Activated naive CD8-positive, alpha-beta T cell treated with anti-CD3 and anti-CD28 coated beads, Interleukin-2, amount 50 U/mL, for 16 hours (primary cell): Measurements from ENCODE around the gene ART4.
A peak's percentile ranks its signal among the peaks of the same experiment; 100 is the strongest.

Source experiments
- DNase-seq: peaks from one replicate; pipeline ENCODE4 v3.0.0-alpha.2; 2020; ENCODE audit warnings: low read depth, low spot score

Gene ART4, protein sequence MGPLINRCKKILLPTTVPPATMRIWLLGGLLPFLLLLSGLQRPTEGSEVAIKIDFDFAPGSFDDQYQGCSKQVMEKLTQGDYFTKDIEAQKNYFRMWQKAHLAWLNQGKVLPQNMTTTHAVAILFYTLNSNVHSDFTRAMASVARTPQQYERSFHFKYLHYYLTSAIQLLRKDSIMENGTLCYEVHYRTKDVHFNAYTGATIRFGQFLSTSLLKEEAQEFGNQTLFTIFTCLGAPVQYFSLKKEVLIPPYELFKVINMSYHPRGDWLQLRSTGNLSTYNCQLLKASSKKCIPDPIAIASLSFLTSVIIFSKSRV

DNA sequence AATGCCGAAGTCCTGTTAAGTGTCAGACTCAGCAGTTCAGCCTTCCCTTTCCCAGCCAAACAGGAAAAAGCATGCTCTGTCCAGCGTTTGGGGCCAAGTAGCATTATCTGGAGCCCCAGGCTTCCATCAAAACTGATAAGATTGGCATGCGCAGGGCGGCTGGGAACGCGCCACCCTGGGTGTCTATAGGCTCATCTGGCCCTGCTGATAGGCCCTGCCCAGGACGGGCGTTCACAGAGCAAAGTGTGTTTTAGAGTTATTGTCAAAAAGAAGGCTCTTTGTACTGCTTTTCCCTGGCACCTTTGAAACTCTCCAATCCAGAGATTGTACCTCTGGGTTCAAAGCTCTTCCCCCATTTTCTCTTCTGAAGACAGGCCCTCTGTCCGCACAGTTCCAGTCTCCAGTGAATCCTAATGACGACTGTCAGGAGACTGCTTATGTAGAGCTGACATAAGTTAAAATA lies at the start of gene ART4:
ART4 (minus strand) TSS at position 102 of the 463 bp plus-strand sequence. CDS start 413 bp downstream, outside the sequence.
- DNase-seq: no peak

DNA sequence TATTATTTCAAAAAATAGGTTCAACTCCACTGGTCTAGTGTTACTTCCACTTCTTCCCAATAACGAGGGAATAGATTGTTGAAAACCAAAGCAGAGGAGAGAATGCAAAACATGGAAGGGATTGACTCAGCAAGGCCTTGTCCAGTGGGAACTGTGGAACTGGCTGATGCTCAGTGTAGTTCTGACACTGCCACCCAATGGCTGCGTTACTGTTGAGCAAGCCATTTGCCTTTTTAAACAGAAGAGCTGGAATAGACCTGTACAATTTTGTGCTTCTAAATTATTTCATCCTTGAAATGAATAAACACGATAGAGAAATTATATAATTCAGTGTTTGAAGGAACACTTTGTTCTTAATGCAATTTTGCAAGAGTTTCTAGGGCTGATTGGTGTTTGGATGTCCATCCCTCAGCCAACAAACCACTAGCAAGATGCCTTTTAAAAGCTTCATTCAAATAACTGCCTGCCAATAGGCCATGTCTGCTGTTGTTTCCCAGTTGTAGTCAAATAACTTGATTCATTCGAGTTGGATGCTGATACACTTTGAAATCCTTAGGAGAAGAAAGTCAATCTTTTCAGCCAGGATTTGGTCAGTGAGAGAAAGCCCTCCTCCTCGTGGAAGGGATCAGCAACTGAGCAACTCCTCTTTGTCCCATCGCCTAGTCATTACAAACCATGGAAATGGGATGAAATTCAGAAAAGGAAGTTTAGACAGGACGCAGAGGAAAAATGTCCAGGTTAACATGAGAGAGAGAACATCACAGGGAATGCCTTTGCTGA lies 49.6 kb upstream of the ART4 start:
- DNase-seq: no peak

DNA sequence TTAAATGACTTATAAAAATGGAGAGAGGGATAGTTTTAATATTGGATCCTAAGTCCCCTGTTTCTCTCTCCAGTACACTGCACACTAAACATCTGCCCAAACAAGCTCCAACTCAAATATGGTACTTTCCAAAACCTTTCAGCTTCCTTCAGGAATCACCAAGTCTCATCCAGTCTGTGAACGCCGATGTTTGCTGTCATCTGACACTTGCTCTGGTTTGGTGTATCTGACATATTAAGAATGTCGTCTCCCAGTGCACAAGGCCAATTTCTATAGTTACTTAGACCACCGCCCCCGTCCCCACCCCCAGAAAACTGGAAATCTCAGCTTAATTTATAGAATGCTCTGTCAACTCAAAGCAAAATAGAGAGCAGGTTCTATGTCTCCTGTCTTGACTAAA lies 47.4 kb upstream of the ART4 start:
- DNase-seq: no peak

DNA sequence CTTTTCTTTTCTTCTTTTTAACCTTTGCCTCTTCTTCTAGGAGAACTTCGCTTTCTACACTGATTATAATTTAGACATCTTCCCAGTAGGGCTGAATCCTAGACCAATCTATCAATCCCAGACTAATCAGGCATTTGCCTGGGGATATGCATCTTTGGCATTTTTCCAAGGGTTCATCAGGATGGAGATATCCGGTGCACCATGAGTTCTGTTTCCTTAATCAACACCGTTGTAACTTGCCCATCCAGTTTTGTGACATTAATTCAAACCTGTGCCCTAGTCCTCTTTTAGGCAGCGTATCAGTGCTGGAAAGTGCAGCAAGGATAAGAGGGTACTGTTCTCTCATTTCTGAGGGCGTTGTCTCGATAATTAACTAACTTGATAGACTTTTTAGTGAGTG lies 42.9 kb upstream of the ART4 start:
- DNase-seq: no peak

DNA sequence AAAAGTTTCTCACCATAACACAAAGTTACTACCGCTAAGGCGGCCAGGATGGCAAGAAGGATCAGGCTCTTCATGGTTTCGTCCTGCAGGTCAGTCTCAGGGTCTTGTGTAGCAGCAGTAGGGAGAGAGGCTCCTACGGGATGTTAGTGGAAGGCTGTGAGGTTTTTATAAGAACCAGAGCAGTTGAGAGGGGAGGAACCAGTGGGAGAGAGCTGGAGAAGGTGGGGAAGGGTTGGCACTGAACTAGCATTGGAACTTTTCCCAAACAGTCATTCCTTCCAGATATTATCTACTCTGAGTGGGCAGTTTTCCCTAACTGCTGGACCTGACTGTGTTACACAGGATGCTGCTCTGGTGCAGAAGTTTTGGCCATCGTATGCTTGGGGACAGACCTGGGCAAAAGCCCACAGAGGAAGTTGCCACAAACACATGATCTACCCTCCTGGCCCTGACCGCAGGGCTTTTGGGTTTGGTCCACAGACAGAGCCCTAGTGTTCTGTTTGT lies 42.4 kb upstream of the ART4 start, which contains the start of gene MGP:
MGP (minus strand) TSS at position 137 of the 504 bp plus-strand sequence; CDS start at position 74, 63 bp downstream.
- DNase-seq: no peak

DNA sequence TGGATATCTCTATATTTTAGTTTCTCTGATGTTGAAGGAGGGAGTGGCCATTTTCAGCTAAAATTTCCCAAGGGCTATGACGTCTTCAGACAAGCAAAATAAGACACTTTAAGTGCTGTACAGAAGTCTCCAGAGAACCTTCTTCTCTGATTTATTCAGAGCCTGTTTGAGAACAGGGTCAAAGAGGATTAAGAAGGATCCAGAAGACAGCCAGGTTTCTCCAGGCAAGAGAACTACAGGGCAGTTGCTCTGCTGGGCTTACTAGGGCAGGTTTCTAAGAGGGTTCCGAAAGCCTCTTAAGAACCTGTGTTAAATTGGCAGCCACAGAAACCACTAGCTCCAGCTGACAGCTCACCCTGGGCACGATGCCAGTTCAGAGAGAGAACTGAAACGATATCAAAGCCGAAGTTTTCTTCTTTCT lies 41.1 kb upstream of the ART4 start:
- peak; percentile 71 for DNase-seq

DNA sequence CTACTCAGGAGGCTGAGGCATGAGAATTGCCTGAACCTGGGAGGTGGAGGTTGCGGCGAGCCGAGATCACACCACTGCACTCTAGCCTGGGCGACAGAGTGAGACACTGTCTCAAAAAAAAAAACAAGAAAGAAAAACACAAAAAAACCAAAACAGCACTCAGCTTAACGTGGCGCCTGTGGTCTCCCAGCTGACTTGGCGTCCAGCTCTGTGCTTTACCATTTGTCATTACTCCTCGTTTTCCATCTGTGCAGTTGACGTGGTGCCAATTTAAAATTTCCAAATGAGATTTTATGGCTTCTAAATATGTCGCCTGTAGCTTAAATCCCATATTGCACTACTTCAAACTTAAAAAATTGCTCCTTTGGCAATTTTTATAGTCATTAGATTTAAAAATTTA lies 40.4 kb upstream of the ART4 start:
- no peak for DNase-seq

DNA sequence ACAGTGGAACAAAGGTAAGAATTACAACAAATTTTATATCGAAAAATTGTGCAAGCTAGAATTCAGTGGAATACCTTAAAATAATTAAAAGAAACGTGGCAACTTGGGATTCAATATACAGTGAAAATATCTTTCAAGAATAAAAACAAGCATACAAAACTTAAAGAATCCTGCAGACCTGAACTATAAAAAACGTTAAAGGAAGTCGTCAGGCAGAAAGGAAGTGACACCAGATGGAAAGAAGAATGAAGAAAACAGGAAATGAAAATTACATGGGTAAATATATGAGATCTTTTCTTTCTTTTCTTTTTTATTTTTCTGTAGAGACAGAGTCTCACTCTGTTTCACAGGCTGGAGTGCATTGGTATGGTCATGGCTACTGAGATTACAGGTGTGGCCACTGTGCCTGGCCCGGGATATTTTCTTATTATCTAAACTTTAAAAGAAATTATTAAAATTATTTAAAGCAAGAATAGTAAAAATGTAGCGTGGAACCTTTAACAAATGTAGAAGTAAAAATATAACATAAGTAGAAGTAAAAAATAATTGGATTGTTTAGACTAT lies 37.6 kb upstream of the ART4 start:
- DNase-seq: no peak

DNA sequence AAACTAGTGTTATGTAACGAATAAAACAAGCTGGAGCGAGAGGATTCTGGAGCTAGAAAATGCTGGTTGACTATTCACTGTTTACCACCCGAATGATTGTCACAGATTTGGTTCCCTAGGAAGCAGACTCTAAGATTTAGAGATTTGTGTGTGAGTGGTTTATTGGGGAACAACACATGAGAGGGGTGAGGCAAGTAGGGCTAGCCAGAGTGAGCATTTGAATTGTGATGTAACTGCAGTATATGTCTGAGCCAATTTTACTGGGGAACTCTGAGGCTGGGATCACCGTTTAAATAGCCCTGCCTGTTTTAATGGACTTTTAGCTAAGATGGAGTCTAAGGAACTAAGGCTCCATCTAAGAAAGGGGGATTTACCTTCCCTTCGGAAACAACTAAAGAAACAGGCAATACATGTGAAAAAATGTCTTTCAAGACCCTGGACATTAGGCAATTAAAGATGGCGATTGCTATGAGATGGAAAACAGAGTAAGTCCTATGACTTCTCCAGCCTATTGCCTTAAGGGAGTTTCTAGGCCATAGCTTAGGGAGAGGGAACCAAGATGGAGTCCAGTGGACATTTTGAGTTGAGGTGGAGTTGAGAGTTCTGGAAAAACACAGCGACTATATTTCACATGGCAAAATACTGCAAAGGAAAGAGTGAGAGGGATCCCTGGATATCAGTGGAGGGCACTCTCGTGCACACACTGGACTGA lies 36.1 kb upstream of the ART4 start:
- DNase-seq: no peak

DNA sequence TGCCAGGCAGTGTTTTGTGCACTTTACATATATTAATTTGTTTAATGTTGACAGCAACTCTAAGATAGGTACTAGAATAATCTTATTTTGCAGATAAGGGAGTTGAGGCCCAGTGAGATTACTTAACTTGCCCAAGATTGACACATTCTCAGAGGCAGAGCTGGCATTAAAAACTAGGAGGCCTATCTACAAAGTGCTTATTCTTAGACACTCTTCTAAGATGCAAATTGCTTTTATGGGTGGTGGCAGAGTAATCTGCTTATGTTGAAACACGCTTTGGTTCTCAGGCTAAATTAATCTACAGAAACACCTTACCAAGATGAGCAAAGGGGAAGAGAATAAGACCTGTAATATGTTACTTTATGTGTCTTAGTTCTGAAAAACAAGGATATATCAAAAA lies 35.2 kb upstream of the ART4 start:
- no peak for DNase-seq

DNA sequence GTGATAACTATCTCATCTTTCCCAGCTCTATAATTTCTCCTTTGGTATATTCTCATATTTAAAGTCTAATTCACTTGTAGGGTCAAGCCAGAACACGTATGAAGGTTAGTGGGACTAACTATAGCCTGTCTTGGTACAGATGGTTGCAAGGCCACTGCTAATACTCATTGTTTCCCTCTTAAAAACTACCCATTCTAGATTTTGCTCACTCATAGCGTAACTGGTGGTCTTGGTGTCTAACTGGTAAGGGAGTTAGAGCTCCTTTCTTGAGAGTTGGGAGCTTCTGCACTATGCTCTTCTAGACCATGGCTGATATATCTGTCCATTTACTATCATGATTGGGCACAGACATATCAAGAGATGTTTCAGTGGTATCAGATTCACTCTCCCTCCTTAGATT lies 33.5 kb upstream of the ART4 start:
- DNase-seq: no peak

DNA sequence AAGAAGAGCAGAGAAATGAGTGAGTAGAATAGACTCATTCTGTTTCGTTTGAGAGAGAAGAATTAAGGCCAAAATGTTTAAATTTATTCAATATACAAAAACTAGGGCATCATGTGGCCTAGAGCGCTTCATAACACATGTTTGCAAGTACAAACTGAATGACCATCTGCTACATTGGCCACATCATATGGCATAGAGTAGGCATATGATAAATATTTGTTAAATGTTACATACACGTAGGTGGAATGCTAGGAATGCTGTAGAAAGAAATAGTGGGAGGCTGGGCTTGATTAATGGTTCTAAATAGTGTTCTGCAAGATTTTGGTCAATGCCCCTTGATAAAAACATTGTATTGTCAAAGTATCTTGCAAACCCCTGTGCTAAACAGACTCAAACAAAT lies 31.6 kb upstream of the ART4 start:
- DNase-seq: no peak

DNA sequence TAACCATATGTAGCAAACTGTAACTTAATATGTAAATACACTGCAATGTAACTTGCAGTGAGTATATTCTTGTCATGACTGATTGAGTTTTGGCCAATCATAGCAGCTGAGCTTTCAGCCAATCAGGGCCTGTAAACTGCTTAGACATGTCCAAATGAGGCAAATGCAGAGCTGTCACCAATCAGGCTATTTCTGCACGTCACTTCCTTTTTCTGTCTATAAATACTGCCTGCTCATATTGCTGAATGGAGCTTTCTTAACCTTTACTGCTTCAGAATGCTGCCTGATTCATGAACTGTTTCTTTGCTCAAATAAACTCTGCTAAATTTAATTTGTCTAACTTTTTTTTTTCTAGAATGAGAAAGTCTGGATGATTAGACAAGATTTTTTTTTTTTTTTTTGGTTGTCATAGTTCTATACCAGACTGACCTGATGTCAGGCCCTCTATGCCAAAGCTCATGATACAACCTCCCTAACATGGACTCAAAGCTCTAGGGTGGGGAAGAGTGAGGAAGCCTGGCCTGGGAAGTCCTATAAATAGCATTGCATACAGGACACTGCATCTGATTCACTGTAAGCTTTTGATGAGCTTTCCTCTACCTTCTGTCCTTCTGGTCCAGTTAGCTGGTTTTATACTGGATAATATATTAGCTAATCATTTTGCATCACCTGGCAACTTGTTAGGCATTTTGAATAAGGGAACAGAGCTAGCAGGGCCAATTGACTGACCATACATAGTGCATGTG lies 30.3 kb upstream of the ART4 start:
- DNase-seq: no peak

DNA sequence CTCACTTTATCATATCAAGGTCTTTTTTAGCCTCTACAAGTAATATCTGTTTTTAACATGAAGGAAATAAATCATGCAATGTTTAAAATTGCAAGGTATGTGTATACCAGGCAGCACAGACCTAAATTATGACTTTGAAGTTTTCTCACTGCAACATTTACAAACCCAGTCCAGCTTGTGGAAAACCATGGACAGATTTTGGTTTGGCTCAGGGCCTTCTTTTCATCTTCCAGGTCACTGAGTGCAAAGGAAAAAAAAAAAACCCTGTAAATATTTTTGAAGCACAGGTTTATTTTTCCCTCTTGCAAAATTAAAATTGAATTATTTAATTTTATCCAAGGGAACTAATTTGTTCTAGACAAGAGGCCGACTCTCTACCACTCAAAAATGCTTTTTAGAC lies 28.6 kb upstream of the ART4 start:
- DNase-seq: no peak

DNA sequence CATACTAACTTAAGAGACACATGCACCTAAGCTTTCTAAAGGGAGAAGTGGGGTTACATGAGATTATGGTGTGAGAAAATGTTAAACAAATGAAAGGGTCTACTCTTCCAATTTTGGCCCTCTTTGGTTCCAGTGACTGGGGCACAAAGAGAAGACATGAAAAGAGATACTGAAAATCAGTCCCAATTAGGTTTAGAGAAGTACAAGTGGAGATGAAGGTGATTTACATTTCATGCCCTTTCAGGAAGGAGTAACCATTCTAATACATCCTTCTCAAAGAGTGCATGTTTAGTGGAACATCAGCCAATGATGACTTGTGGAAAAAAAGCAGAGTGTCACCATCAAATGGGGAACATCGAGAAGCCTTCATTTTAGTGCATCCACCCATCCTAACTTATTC lies 27.9 kb upstream of the ART4 start:
- no peak for DNase-seq

DNA sequence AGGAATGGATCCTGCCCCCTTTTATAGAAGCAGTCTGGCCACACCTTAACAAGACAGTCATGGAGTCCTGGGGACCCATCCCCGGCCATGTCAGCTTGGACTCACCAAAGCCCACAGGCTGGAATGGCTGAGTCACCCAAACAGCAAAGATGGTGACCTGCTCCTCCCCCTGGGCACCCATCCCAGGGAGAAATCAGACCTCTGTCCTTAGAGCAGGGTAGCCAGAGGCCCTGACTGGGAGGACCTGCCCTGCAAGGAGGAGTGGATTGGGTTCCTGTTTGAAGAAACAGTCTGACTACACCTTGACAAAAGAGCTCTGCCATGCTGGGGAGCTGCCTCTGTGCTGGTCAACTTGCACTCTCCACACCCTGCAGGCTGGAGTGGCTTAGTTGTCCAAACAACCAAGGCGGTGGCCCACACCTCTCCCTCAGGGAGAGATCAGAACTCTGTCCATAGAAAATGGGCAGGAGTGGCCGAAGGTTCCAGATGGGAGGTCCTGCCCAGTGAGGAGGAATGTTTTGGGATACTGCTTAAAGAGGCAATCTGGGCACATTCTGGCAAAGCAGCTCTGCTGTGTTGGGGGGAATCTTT lies 25.7 kb upstream of the ART4 start:
- DNase-seq: no peak

DNA sequence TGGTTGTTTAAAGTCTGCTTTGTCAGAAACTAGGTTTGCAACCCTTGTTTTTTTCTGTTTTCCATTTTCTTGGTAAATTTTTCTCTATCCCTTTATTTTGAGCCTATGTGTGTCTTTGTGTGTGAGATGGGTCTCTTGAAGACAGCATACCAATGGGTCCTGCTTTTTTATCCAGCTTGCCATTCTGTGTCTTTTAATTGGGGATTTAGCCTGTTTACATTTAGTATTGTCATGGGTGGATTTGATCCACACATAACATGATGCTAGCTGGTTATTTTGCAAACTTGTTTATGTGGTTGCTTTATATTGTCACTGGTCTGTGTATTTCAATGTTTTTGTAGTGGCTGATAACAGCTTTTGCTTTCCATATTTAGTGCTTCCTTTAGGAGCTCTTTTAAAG lies 17.2 kb upstream of the ART4 start:
- DNase-seq: no peak

DNA sequence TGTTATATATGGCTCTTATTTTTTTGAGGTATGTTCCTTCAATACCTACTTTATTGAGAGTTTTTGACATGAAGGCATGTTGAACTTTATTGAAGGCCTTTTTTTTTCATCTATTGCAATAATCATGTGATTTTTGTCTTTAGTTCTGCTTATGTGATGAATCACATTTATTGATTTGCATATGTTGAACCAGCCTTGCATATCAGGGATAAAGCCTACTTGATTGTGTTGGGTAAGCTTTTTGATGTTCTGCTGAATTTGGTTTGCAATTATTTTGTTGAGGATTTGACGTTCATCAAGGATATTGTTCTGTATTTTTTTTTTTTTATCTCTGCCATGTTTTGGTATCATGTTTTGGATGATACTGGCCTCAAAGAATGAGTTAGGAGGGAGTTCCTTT lies 15.2 kb upstream of the ART4 start:
- DNase-seq: no peak

DNA sequence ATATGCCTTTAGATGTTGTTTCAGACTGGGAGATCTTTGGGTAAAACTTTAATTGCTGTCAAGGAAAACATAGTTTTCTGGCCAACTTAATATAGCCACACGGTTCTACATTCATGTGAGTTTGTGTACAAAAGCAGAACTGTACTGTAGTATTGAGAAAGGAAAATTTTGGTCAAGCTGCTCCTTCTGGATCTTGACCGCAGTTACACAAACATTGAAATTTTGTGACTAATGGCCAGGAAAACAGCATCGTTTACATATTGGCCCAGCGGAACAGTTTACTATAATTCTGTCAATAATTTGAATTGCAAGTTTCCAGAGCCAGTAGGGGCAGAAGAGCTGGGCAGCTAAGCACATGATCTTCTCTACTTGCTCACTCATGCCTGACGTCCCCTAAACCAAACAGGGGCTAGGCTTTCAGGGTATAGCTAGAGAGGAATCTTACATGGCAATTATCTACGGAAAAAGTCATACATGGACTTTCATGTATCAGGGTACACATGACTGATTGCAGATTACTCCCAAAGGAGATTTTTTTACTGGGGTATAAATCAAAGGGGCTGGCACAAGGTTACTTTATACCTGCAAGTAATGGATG lies 11.4 kb upstream of the ART4 start:
- no peak for DNase-seq

DNA sequence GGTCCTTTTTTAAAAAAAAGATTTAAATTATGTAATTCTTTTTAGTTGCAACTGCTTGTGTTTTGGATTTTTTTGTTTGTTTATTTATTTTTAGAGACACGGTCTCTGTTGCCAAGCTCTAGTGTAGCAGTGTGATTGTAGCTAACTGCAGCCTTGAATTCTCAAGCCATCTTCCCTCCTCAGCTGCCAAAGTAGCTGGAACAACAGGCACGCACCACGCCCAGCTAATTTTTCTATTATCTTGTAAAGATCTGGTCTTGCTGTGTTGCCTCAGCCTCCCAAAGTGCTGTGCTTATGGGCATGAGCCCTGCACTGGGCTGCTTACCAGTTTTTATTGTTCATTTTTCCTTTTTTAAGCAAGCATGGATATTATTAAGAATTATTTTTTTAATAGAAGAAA lies 10.6 kb upstream of the ART4 start:
- no peak for DNase-seq
